ENCODE results near the gene BAZ2B. TPM values are rescaled to one million over a fixed set of nuclear protein-coding genes. Genes with fewer than 3 reads are reported as not detected.

The BAZ2B gene
- total and polyA plus RNA-seq, 9 of the 15 experiments (the other 6 are each of a cell fraction or from before 2014, with no cell fraction given) = 7.5 to 38.6 (median 19.8) TPM

DNA sequence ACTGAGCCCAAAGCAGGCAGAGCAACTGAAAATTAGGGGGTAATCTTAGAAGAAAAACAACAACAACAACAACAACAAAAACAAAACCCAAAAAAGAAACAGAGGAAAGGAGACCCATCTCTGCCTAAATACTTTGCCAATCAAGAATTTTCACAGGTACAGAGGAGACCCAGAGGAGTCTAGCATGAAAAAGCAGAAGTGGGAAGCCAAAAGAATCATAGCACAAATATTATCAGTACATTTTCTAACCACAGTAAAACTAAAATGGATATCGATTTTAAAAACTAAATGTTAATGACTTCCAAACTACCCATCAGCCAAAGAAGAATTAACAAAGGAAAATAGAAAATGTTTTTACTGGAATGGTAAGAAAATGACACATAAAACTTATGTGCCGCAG lies 148.1 kb downstream of the BAZ2B start:
- ATAC-seq (peak; percentile 22; the same call in 1 of the 3 replicates), FAIRE-seq (no peak), DNase-seq (ENCODE audit: extremely low read depth in 1 of 4, low spot score in 3 of 4) (no peak)
- Histone ChIP-seq H2AFZ (ENCODE audit: low read depth, low read length) (no peak overlapping the region), H3K36me3 (ENCODE audit: control insufficient read depth, insufficient read depth, low read length) (no peaks in the 10 kb centered on the region), H3K27me3 (ENCODE audit: control insufficient read depth in 2 of 2, insufficient read depth in 2 of 2, low read length in 2 of 2) (no peaks in the 10 kb centered on the region), H3K9me3 (replicated peaks; ENCODE audit: control insufficient read depth, insufficient read depth, low read depth, low read length) (no peaks in the 10 kb centered on the region), H4K20me1 (replicated peaks; ENCODE audit: control insufficient read depth, insufficient read depth, low read length) (no peaks in the 10 kb centered on the region), H3K9ac (ENCODE audit: insufficient read depth in 1 of 2, low read depth in 2 of 2, low read length in 2 of 2) (no peak overlapping the region), H3K4me1 (replicated peaks in 1 of 2; ENCODE audit: control insufficient read depth in 2 of 2, insufficient read depth in 2 of 2, low read length in 2 of 2) (peaks cover 0 to 14% of the 10 kb centered on the region in 2 experiments; a peak in 3 of 5 replicates), H3K27ac (ENCODE audit: extremely low read depth, low read depth, low read length) (no peak overlapping the region), H3K4me3 (no peak overlapping the region), H3K79me2 (ENCODE audit: control insufficient read depth, insufficient read depth, low read length) (no peaks in the 10 kb centered on the region), H3K4me2 (ENCODE audit: insufficient read depth, low read length) (no peak overlapping the region), H3K9me1 (ENCODE audit: control insufficient read depth, insufficient read depth, low read length) (no peaks in the 10 kb centered on the region)
- ChIA-PET CTCF (ENCODE audit: low intra/inter-chr PET ratio) (no interaction called here), POLR2A (interaction anchor here (0.5 kb wide), 1 partner anchor 22 kb away, joined by 3 read pairs; no protein-coding TSS in a partner anchor)
- intact Hi-C loops (cut with micrococcal nuclease) = no loop called here
- WGBS (ENCODE audit: insufficient coverage, low coverage, missing lambda C conversion rate) = 58% methylated on average over 2 of the region's 2 CpGs
- TF ChIP-seq RFX5 (IDR thresholded peaks at IDR 0.05; ENCODE audit: low read depth, low read length) (no peak), ZNF766 (CRISPR knock-in tag; conservative IDR thresholded peaks at IDR 0.05) (no peak), SPI1 (IDR thresholded peaks at IDR 0.05; ENCODE audit: borderline replicate concordance, low read depth, low read length) (peak; percentile 87), NCOA4 (IDR thresholded peaks at IDR 0.05; ENCODE audit: partially characterized antibody) (no peak), ZNF263 (CRISPR knock-in tag; IDR thresholded peaks at IDR 0.05; ENCODE audit: borderline replicate concordance) (no peak), SNIP1 (IDR thresholded peaks at IDR 0.05; ENCODE audit: low read depth) (no peak), SMARCA4 (IDR thresholded peaks at IDR 0.05) (0 out of 2 replicates have a peak, but pooled peaks have one; percentile 35), ARID1B (IDR thresholded peaks at IDR 0.05) (peak; percentile 31), NFIX (CRISPR knock-in tag; IDR thresholded peaks at IDR 0.05; ENCODE audit: low read depth) (no peak), ZSCAN32 (CRISPR knock-in tag; IDR thresholded peaks at IDR 0.05) (no peak), ZNF57 (CRISPR knock-in tag; IDR thresholded peaks at IDR 0.05) (no peak), PHF20 (IDR thresholded peaks at IDR 0.05; ENCODE audit: partially characterized antibody) (no peak), PTRF (tag; IDR thresholded peaks at IDR 0.05) (no peak), BCL6 (CRISPR knock-in tag; IDR thresholded peaks at IDR 0.05) (no peak), SMARCE1 (IDR thresholded peaks at IDR 0.05) (peak; percentile 67; the same call in 1 of the 2 replicates), ZNF274 (IDR thresholded peaks at IDR 0.05; ENCODE audit: borderline replicate concordance, low read depth, low read length) (no peak)
- BruUV-seq (replicated peaks) = no TSS peak
- in situ Hi-C loops (cut with MboI) = no loop called here

Measured in K562 (cell line).